ENCODE results near the gene RRP9.

The RRP9 gene

GRCh38 chr3:51957520-51958205, 16.0 kb upstream of the RRP9 start:
- FAIRE-seq (no peak), DNase-seq (ENCODE audit: insufficient read length, low spot score) (no peak)
- TF ChIP-seq POU2F2 (IDR thresholded peaks at IDR 0.05; ENCODE audit: low read depth, low read length) (no peak), POLR2A (IDR thresholded peaks at IDR 0.05; ENCODE audit: low read depth, low read length) (no peak), POLR2AphosphoS5 (IDR thresholded peaks at IDR 0.05; ENCODE audit: low read depth, low read length) (no peak), SPI1 (IDR thresholded peaks at IDR 0.05; ENCODE audit: low read depth, low read length) (no peak), PAX5 (IDR thresholded peaks at IDR 0.05; ENCODE audit: insufficient read depth, low read length, severe bottlenecking) (no peak)

GRCh38 chr3:51955893-51956770, 14.4 kb upstream of the RRP9 start:
- DNase-seq (ENCODE audit: insufficient read length, low spot score): peak; percentile 59
- TF ChIP-seq TAF1 (IDR thresholded peaks at IDR 0.05; ENCODE audit: low read depth, low read length) (no peak), POU2F2 (IDR thresholded peaks at IDR 0.05; ENCODE audit: low read depth, low read length) (no peak), POLR2A (IDR thresholded peaks at IDR 0.05; ENCODE audit: low read depth, low read length) (no peak), POLR2AphosphoS5 (IDR thresholded peaks at IDR 0.05; ENCODE audit: low read depth, low read length) (no peak), PAX5 (IDR thresholded peaks at IDR 0.05; ENCODE audit: insufficient read depth, low read length, severe bottlenecking) (no peak), SPI1 (IDR thresholded peaks at IDR 0.05; ENCODE audit: low read depth, low read length) (no peak)
- peak; percentile 63 for FAIRE-seq

- FAIRE-seq (no peak), DNase-seq (ENCODE audit: insufficient read length, low spot score) (no peak)
Observed at GRCh38 chr3:51955175-51955892, 13.6 kb upstream of the RRP9 start, which contains the start of gene GPR62. TSS of gene GPR62 (plus strand) at chr3:51955381. CDS start at chr3:51955653, 272 bp downstream.

DNA sequence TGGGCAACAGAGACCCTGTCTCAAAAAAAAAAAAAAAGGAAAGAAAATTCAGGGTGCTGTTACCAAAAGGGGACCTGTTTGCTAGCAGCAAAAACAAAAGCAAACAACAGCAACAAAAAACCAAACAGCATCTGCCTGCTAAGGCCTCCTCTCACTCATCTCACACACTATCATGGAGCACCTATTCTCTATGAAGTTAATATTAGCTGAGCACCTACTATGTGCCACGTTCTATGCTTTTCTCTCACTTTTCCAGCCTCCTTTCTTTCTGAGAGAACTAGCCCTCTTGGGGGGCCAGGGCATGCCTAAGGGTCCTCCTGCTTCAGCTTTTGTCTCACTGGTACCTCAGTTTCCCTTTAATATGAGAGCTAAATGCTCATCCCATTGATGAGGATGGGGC, 13.0 kb upstream of the RRP9 start:
- TF ChIP-seq POLR2A (IDR thresholded peaks at IDR 0.05; ENCODE audit: low read depth, low read length) (no peak), POU2F2 (IDR thresholded peaks at IDR 0.05; ENCODE audit: low read depth, low read length) (no peak), TAF1 (IDR thresholded peaks at IDR 0.05; ENCODE audit: low read depth, low read length) (no peak), PAX5 (IDR thresholded peaks at IDR 0.05; ENCODE audit: insufficient read depth, low read length, severe bottlenecking) (no peak), POLR2AphosphoS5 (IDR thresholded peaks at IDR 0.05; ENCODE audit: low read depth, low read length) (no peak), SPI1 (IDR thresholded peaks at IDR 0.05; ENCODE audit: low read depth, low read length) (no peak)
- FAIRE-seq (no peak), DNase-seq (ENCODE audit: insufficient read length, low spot score) (no peak)

More at GRCh38 chr3:51955175-51955892, 13.6 kb upstream of the RRP9 start, which contains the start of gene GPR62:
- TF ChIP-seq PAX5 (IDR thresholded peaks at IDR 0.05; ENCODE audit: insufficient read depth, low read length, severe bottlenecking) (no peak), POU2F2 (IDR thresholded peaks at IDR 0.05; ENCODE audit: low read depth, low read length) (no peak), POLR2AphosphoS5 (IDR thresholded peaks at IDR 0.05; ENCODE audit: low read depth, low read length) (no peak), TAF1 (IDR thresholded peaks at IDR 0.05; ENCODE audit: low read depth, low read length) (no peak)

DNA sequence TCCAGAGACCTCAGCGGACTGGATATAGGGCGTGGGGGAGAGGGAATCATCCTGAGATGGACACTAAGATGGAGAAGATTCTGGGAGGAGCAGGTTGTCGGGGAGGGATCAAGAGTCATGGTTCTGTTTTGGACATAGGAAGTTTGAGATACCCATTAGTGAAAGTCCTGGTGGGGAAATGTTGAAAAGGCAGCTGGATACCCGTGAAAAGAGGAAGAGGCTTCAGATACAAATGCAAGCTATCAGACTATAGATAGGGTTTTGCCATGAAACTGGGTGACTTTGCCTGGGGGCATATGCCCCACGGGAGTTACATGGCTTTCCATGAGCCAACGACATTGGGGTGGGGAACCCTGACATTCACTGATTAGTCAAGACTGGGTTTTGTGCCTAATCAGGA, 12.4 kb upstream of the RRP9 start:
- FAIRE-seq (no peak), DNase-seq (ENCODE audit: insufficient read length, low spot score) (no peak)
- TF ChIP-seq TAF1 (IDR thresholded peaks at IDR 0.05; ENCODE audit: low read depth, low read length) (no peak), PAX5 (IDR thresholded peaks at IDR 0.05; ENCODE audit: insufficient read depth, low read length, severe bottlenecking) (no peak), POLR2A (IDR thresholded peaks at IDR 0.05; ENCODE audit: low read depth, low read length) (no peak), SPI1 (IDR thresholded peaks at IDR 0.05; ENCODE audit: low read depth, low read length) (peak; percentile 35; the same call in 1 of the 2 replicates), POLR2AphosphoS5 (IDR thresholded peaks at IDR 0.05; ENCODE audit: low read depth, low read length) (no peak)

GRCh38 chr3:51953445-51953844, 11.7 kb upstream of the RRP9 start:
- DNase-seq (ENCODE audit: insufficient read length, low spot score): no peak
- FAIRE-seq: no peak
- no peak for TF ChIP-seq POLR2A (IDR thresholded peaks at IDR 0.05; ENCODE audit: low read depth, low read length)
- no peak for TF ChIP-seq SPI1 (IDR thresholded peaks at IDR 0.05; ENCODE audit: low read depth, low read length)
- TF ChIP-seq POU2F2 (IDR thresholded peaks at IDR 0.05; ENCODE audit: low read depth, low read length): no peak
- TF ChIP-seq PAX5 (IDR thresholded peaks at IDR 0.05; ENCODE audit: insufficient read depth, low read length, severe bottlenecking): no peak
- TF ChIP-seq POLR2AphosphoS5 (IDR thresholded peaks at IDR 0.05; ENCODE audit: low read depth, low read length): no peak
- TF ChIP-seq TAF1 (IDR thresholded peaks at IDR 0.05; ENCODE audit: low read depth, low read length): no peak

DNA sequence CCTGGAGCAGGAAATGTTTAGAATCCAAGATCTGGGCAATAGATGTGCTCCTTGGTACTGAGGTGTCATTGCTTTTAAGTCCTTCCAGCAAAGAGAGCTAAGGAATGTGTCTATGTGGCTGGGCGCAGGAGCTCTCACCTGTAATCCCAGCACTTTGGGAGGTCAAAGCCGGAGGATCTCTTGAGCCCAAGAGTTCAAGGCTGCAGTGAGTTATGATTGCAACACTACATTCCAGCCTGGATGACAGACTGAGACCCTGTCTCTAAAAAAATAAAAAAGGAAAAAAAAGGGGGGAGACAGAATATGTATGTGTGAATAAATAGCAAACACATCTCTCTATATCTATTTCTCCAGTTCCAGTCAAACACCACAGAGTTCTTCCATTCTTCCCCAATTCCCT, 9.2 kb upstream of the RRP9 start:
- TF ChIP-seq PAX5 (IDR thresholded peaks at IDR 0.05; ENCODE audit: insufficient read depth, low read length, severe bottlenecking) (no peak), SPI1 (IDR thresholded peaks at IDR 0.05; ENCODE audit: low read depth, low read length) (no peak), POLR2A (IDR thresholded peaks at IDR 0.05; ENCODE audit: low read depth, low read length) (no peak), POU2F2 (IDR thresholded peaks at IDR 0.05; ENCODE audit: low read depth, low read length) (no peak), POLR2AphosphoS5 (IDR thresholded peaks at IDR 0.05; ENCODE audit: low read depth, low read length) (no peak), TAF1 (IDR thresholded peaks at IDR 0.05; ENCODE audit: low read depth, low read length) (no peak)
- FAIRE-seq (no peak), DNase-seq (ENCODE audit: insufficient read length, low spot score) (no peak)

- TF ChIP-seq SPI1 (IDR thresholded peaks at IDR 0.05; ENCODE audit: low read depth, low read length): no peak
- no peak for TF ChIP-seq POLR2AphosphoS5 (IDR thresholded peaks at IDR 0.05; ENCODE audit: low read depth, low read length)
- DNase-seq (ENCODE audit: insufficient read length, low spot score): no peak
- FAIRE-seq: no peak
Observed at GRCh38 chr3:51949121-51949520, 7.4 kb upstream of the RRP9 start.

DNA sequence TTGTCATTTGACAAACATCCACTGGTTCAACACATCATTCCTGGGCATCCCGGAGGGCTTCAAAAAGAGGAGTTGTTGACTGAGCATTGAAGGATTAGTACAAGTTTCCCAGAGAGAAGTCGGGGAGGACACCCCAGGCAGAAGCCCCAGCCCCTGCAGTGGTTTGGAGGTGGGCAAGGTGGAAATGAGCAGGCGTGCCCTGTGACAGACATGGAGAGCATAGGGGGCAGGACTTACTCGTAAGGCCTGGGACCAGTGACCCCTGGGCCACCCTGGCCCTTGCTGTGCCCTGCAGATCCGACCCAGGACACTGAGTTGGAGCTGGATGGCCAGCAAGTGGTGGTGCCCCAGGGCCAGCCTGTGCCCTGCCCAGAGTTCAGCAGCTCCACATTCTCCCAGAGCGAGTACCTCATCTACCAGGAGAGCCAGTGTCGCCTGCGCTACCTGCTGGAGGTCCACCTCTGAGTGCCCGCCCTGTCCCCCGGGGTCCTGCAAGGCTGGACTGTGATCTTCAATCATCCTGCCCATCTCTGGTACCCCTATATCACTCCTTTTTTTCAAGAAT, 6.4 kb upstream of the RRP9 start:
- no peak for FAIRE-seq
- DNase-seq (ENCODE audit: insufficient read length, low spot score): no peak

More for the DNA sequence above, 6.4 kb upstream of the RRP9 start:
- no peak for TF ChIP-seq POLR2A (IDR thresholded peaks at IDR 0.05; ENCODE audit: low read depth, low read length)
